ENCODE results near the gene U2AF2. TPM values are rescaled to one million over a fixed set of nuclear protein-coding genes. Genes with fewer than 3 reads are reported as not detected.

Gene U2AF2
- total and polyA plus RNA-seq, 2 of the 4 experiments (the other 2 are of a cell fraction) = 120 to 260 TPM

DNA sequence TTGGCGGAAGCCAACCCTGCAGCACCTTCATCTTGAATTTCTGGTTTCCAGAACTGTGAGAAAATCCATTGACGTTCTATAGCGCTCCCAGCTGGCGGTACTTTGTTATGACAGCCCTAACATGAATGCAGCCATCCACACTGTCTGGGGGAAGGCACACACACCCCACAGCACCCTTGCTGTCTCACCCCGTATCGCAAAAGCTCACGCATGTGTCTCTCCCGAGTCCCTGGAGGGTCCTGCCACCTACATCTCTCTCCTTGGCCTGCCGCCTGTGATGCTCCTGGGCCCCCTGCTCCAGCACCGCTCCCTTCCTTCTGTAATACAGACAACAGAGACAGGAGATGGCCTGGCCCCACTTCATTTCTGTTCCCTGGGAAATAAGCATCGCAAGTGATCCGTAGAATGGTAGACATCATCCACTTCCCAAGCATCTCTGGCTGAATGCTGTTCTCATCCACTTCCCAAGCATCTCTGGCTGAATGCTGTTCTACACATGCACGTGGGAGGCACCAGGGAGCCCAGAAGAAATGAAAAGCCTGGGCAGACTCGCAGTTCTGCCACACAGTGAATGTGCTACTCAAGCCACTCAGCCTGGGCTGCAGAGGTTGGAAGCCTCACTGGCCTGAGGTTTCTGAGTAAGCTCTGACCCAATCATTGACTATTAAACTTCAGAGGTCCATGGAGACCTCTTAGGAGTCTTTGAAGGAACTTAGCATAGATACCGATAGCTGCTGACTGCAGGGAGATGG lies 49.8 kb downstream of the U2AF2 start:
- Histone ChIP-seq H4K8ac (ENCODE audit: low read depth in 2 of 2, low read length in 2 of 2) (no peak overlapping the region), H3K9me3 (ENCODE audit: control insufficient read depth, insufficient read depth, low read length) (peaks cover 5% of the 10 kb centered on the region), H2AFZ (replicated peaks; ENCODE audit: low read length, poor library complexity) (no peak overlapping the region), H2BK5ac (ENCODE audit: low read depth, low read length, poor library complexity, severe bottlenecking) (no peak overlapping the region), H2AK5ac (ENCODE audit: low read depth, low read length) (no peak overlapping the region), H3K4me2 (ENCODE audit: low read depth, low read length) (no peak overlapping the region), H4K5ac (ENCODE audit: low read depth, low read length) (no peak overlapping the region), H3K56ac (ENCODE audit: extremely low read depth, insufficient read depth, low read length) (no peak overlapping the region), H2AK9ac (replicated peaks; ENCODE audit: low read depth, low read length, poor library complexity) (no peak overlapping the region), H3K36me3 (ENCODE audit: control insufficient read depth, insufficient read depth, low read length) (peaks cover 11% of the 10 kb centered on the region), H4K20me1 (ENCODE audit: insufficient read depth, low read length) (no peaks in the 10 kb centered on the region; the same call in 1 of the 2 replicates), H3K27ac (ENCODE audit: insufficient read depth, low read length) (no peak overlapping the region), H3K23ac (ENCODE audit: low read depth, low read length) (no peak overlapping the region), H3K4me3 (ENCODE audit: insufficient read depth, low read depth, low read length) (no peak overlapping the region), H3K9me1 (ENCODE audit: insufficient read depth, low read length) (no peaks in the 10 kb centered on the region), H2BK20ac (ENCODE audit: low read depth, low read length) (no peak overlapping the region), H2BK15ac (ENCODE audit: low read depth, low read length) (no peak overlapping the region), H3K14ac (replicated peaks; ENCODE audit: low read depth, low read length) (no peak overlapping the region), H3K4me1 (ENCODE audit: control insufficient read depth, insufficient read depth, low read length) (no peaks in the 10 kb centered on the region), H3K79me1 (ENCODE audit: low read depth in 1 of 2, low read length in 2 of 2) (no peaks in the 10 kb centered on the region), H2BK120ac (ENCODE audit: low read depth, low read length) (no peak overlapping the region), H3K9ac (ENCODE audit: low read depth, low read length) (no peak overlapping the region), H4K91ac (ENCODE audit: insufficient read depth, low read depth, low read length) (no peak overlapping the region), H3K4ac (ENCODE audit: low read depth, low read length) (no peak overlapping the region), H3K27me3 (ENCODE audit: control insufficient read depth, insufficient read depth, low read length) (no peaks in the 10 kb centered on the region), H3K18ac (ENCODE audit: low read depth, low read length) (no peak overlapping the region)
- ATAC-seq (ENCODE audit: low read depth) = no peak
- 96% methylated on average over 5 of the region's 15 CpGs; no CpG with 5 or more reads in 1 of the 2 experiments for WGBS, 2 experiments (ENCODE audit: extremely low coverage in 2 of 2, insufficient read length in 1 of 2)
- in situ Hi-C loops (cut with MboI; ENCODE audit: low sequenced_read_pairs) = no loop called here
- TF ChIP-seq SMC3 (IDR thresholded peaks at IDR 0.05; ENCODE audit: low read depth, low read length) = no peak
- no peak for TF ChIP-seq POLR2A (IDR thresholded peaks at IDR 0.05; ENCODE audit: low read depth, low read length)
- TF ChIP-seq NFE2L2 (IDR thresholded peaks at IDR 0.05; ENCODE audit: low read depth, low read length) = no peak
- TF ChIP-seq CHD1 (IDR thresholded peaks at IDR 0.05; ENCODE audit: low read depth, low read length) = no peak
- no peak for TF ChIP-seq BHLHE40 (IDR thresholded peaks at IDR 0.05; ENCODE audit: low read depth, low read length)
- intact Hi-C loops (cut with micrococcal nuclease) = no loop called here
- POLR2A ChIA-PET (ENCODE audit: unreplicated experiment) = no interaction called here
- no peak for DNase-seq
- BruUV-seq (replicated peaks) = no TSS peak
- CTCF ChIA-PET = no interaction called here
- dilution Hi-C loops (cut with HindIII; ENCODE audit: low sequenced_read_pairs, unreplicated experiment) = no loop called here
